SK-N-MC (cell line): ENCODE data around the gene DNAH17.
"Not testable (repeated sequence)": the region's sequence is repeated elsewhere in the genome, so short reads cannot be mapped to it uniquely, and the experiment has no call there.

Experiments
- DNase-seq: peaks from one replicate; pipeline ENCODE4 v3.0.0-alpha.2; 2011; ENCODE audit warnings: low read depth, low spot score
- H3K27ac ChIP-seq: fragments of 200-600 bp; sonication (generic); 2 replicates; pipeline ENCODE4 v1.5.1; 2016; ENCODE audit warnings: mixed run types
- H3K36me3 ChIP-seq: fragments of 200-600 bp; sonication (generic); 2 replicates; pipeline ENCODE4 v1.6.1; 2017; ENCODE audit warnings: antibody characterized with exemption, low read length, mixed read lengths; ENCODE audit not compliant: insufficient read depth
- H3K4me3 ChIP-seq: fragments of 200-600 bp; sonication (generic); 2 replicates; pipeline ENCODE4 v1.5.1; 2016
- H3K9ac ChIP-seq: fragments of 200-600 bp; sonication (generic); 2 replicates; pipeline ENCODE4 v1.8.0; 2017; ENCODE audit warnings: mixed run types, mixed read lengths; ENCODE audit not compliant: insufficient read length
- H3K9me3 ChIP-seq: fragments of 200-600 bp; sonication (generic); 2 replicates; pipeline ENCODE4 v1.6.1; 2017; ENCODE audit warnings: low read depth, mild to moderate bottlenecking, antibody characterized with exemption, low read length, moderate library complexity, mixed read lengths
- EZH2 ChIP-seq: fragments of 200-600 bp; sonication (generic); IDR thresholded peaks from one replicate; pipeline ENCODE4 v1.6.1; 2017; ENCODE audit warnings: antibody characterized with exemption
- FOXP2 ChIP-seq: optimal IDR thresholded peaks from 2 replicates; pipeline ENCODE3; 2011; ENCODE audit warnings: mild to moderate bottlenecking, moderate library complexity; ENCODE audit not compliant: insufficient read depth; ENCODE audit errors: extremely low read length, control extremely low read depth
- POLR2AphosphoS5 ChIP-seq: IDR thresholded peaks from 2 replicates; pipeline ENCODE4 v1.6.1; 2012; ENCODE audit warnings: mild to moderate bottlenecking, low read depth, low read length, borderline replicate concordance

DNAH17 gene

GRCh38 chr17:78514521-78514920 is 62.7 kb downstream of the DNAH17 start:
- Histone ChIP-seq H3K9ac (no peak overlapping the region), H3K36me3 (no peaks in the 10 kb centered on the region), H3K9me3 (no peaks in the 10 kb centered on the region), H3K4me3 (no peak overlapping the region), H3K27ac (no peak overlapping the region)
- TF ChIP-seq POLR2AphosphoS5, result no peak
- no peak for TF ChIP-seq EZH2
- no peak for TF ChIP-seq FOXP2
- no peak for DNase-seq

DNA sequence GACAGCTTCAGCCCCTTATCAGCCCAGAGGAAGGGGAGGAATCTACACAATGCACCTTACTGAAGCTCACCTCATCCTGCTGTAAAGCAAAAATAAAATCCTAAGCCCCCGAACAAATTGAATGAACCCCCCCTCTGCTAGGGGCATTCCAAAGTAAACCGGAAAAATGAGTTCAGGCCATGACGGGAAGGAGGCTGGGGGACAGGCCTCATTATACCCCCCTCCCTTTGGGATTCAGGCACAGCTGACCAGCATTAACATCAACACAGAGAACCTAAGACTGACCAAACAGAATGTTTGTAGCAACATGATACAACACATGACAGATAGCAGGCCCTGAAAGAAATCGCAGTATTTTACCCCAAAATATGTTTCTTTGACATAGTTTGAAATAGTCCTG is 64.2 kb downstream of the DNAH17 start:
- no peak for TF ChIP-seq FOXP2
- TF ChIP-seq POLR2AphosphoS5, result no peak
- TF ChIP-seq EZH2, result no peak
- no peak for DNase-seq
- Histone ChIP-seq H3K27ac (no peak overlapping the region), H3K9me3 (no peaks in the 10 kb centered on the region), H3K9ac (no peak overlapping the region), H3K4me3 (no peak overlapping the region), H3K36me3 (no peaks in the 10 kb centered on the region)

- Histone ChIP-seq H3K27ac (no peak overlapping the region), H3K9me3 (no peaks in the 10 kb centered on the region), H3K4me3 (no peak overlapping the region), H3K36me3 (no peaks in the 10 kb centered on the region), H3K9ac (no peak overlapping the region)
- TF ChIP-seq FOXP2 (no peak), EZH2 (no peak), POLR2AphosphoS5 (no peak)
- no peak for DNase-seq
Measured at GRCh38 chr17:78510141-78511075, 66.8 kb downstream of the DNAH17 start.

DNA sequence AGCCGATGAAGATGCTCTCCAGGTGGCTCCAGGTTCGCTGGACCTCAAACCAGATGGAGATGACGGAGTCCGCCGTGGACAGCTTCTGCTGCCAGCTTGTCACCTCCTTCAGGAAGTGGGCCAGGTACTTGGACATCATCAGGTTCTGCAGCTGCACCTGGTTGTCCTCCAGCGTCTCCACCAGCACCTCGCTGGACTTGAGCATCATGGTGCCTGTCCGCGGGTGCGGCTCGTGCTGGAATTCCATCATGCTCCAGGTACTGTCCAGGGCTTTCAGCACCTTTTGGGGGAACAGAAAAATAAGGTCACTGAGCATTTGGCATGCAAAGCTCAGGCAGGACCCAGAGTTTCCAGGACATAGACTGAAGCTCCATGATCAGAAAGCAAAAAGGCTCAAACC is 69.7 kb downstream of the DNAH17 start:
- Histone ChIP-seq H3K27ac (no peak overlapping the region), H3K9ac (no peak overlapping the region), H3K4me3 (no peak overlapping the region), H3K9me3 (no peaks in the 10 kb centered on the region), H3K36me3 (no peaks in the 10 kb centered on the region)
- TF ChIP-seq EZH2, result no peak
- DNase-seq, result no peak

DNA sequence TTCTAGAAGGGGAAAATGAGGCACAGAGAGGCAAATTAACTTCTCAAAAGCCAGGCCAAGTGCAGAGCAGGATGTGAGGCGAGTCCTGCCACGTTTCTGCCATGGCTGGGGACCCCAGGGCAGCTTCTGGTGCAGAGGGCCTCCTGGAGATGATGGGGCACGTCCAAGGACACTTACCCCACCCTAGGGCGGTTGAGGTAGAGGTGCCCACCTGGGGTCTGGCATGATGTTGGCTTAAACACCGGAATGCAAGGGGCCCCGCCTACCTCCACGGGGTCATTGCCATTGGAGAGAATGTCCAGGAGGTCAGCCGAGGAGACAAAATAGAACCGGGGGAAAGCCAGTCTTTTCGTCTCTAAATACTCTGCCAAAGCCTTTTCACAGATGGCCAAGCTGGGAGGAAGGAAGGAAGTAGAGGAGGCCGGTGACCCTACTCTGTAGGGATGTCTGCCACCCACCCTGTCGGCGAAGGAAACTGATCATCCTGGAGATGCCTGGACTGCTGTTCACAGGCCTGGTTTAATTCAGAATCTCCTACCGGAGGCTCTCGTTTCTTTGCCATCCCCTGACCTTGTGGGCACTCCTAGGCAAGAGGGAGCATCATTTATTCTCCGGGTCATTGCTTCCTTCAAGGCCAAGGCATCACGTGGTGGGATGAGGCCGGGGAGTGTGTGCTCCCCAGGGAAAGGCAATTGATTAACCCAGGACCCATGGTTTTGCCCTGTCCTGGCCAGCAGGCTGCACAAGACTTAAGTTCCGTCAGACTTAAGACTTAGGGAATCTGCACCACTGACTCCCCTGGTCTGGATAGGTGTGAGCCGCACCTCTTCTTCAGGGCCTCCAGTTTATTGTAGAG is 70.5 kb downstream of the DNAH17 start:
- Histone ChIP-seq H3K9me3 (no peaks in the 10 kb centered on the region), H3K36me3 (no peaks in the 10 kb centered on the region), H3K4me3 (no peak overlapping the region), H3K27ac (no peak overlapping the region), H3K9ac (no peak overlapping the region)
- no peak for TF ChIP-seq POLR2AphosphoS5
- TF ChIP-seq EZH2, result no peak
- no peak for TF ChIP-seq FOXP2
- no peak for DNase-seq

DNA sequence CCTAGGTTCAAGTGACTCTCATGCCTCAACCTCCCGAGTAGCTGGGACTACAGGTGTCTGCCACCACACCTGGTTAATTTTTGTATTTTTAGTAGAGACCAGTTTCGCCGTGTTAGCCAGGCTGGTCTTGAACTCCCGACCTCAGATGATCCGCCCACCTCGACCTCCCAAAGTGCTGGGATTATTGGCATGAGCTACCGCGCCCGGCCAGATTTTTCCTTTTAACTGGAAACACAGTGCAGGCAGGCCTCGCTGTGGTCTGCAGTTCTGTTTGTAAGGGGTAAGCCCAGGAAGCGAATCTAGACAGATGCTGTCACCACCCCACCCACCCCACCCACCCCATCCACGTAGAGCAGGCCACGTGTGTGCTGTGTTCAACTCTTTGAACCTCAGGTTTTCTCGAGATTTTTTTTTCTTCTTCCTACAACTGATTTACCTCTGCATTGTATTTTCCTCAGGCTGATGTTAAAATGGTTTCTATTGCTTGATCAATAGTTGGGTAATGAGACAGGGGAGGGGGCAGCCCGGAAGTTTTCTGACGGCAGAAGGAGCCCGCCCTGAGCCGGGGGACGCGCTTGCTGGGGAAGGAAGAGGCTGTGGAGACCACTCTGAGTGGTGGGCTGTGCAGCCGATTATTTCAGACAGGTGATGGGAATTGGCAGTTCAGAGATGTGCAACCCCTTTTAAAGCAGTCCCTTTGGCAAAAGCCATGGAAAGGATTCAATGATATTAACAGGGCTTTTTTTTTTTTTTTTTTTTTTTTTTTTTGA is 72.9 kb downstream of the DNAH17 start:
- no peak overlapping the region for H3K4me3 ChIP-seq
- no peak overlapping the region for H3K9ac ChIP-seq
- no peak overlapping the region for H3K27ac ChIP-seq
- no peaks in the 10 kb centered on the region for H3K9me3 ChIP-seq
- no peak for TF ChIP-seq FOXP2
- TF ChIP-seq EZH2, result no peak
- no peak for TF ChIP-seq POLR2AphosphoS5
- H3K36me3 ChIP-seq, result no peaks in the 10 kb centered on the region
- DNase-seq, result no peak

DNA sequence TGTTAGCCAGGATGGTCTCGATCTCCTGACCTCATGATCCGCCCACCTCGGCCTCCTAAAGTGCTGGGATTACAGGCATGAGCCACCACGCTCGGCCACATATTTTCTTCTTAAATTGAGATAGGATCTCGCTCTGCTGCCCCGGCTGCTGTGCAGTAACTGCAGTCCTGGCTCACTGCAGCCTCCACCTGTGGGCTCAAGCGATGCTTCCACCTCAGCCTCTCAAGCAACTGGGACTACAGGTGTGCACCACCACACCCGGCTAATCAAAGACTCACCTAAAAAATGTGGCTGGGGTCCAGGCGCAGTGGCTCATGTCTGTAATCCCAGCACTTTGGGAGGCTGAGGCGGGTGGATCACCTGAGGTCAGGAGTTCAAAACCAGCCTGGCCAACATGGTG is 73.8 kb downstream of the DNAH17 start:
- not testable (repeated sequence) for H3K9ac ChIP-seq, H3K9me3 ChIP-seq, DNase-seq, H3K4me3 ChIP-seq, H3K36me3 ChIP-seq, H3K27ac ChIP-seq

DNA sequence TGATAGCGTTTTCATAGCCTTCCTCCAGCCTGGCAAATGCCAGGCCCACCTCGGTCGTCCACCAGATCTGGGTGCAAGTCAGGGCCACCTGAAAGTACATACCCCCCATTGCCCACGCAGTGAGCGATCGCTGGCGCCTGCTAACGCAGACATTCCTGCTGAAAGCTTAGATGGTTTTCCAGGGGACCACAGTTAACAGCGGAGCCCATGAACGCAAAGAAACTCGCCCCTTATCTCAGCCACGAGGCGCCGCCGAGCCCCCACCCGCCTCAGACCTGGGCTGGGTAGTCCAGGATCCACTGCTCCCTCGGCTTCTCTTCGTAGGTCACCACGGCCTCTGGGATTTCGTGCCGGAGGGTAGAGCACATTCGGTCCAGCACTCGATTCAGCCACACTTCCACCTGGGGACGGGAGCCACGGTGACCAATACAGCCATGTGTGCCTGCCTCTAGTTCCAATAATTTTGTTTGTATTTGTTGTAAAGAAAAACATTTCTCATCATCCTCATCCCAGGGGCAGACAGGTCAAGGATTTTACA is 74.5 kb downstream of the DNAH17 start:
- no peak for DNase-seq
- Histone ChIP-seq H3K27ac (no peak overlapping the region), H3K9ac (no peak overlapping the region), H3K4me3 (no peak overlapping the region), H3K9me3 (no peaks in the 10 kb centered on the region), H3K36me3 (no peaks in the 10 kb centered on the region)
- TF ChIP-seq FOXP2 (no peak), EZH2 (no peak), POLR2AphosphoS5 (no peak)
